Stomach (tissue), 9 donors: Measurements from ENCODE around the gene SEC61B. TPM values are rescaled to one million over a fixed set of nuclear protein-coding genes. Genes with fewer than 3 reads are reported as not detected.
"Not testable (repeated sequence)": the region's sequence is repeated elsewhere in the genome, so short reads cannot be mapped to it uniquely, and the experiment has no call there.

ENCODE experiments used
- DNase-seq, 2 donors: peaks; one replicate each; pipeline versions ENCODE4 v3.0.0 to v3.0.0-alpha.2; 2013 to 2019
- H3K27ac ChIP-seq, 5 donors: fragments of 200-600 bp in 4 of 5; sonication (generic) in 4 of 5; one replicate each; pipeline ENCODE4 v1.5.1; 2013 to 2019; ENCODE audit warnings: mild to moderate bottlenecking in 1 of 5, moderate library complexity in 1 of 5
- H3K27me3 ChIP-seq, 3 donors: fragments of 200-600 bp; sonication (generic); one replicate each; pipeline ENCODE4 v1.5.1; 2017 to 2019; ENCODE audit warnings: mixed run types in 1 of 3
- H3K36me3 ChIP-seq, 4 donors: fragments of 200-600 bp; sonication (generic); 1 replicate in 3 of 4; 2 replicates in 1 of 4; pipeline ENCODE4 v1.5.1; 2016 to 2019
- H3K4me1 ChIP-seq, 4 donors: fragments of 200-600 bp; sonication (generic); one replicate each; pipeline ENCODE4 v1.5.1; 2016 to 2019
- H3K4me3 ChIP-seq, 4 donors: fragments of 200-600 bp; sonication (generic) in 3 of 4; one replicate each; pipeline ENCODE4 v1.5.1; 2016 to 2019; ENCODE audit warnings: mild to moderate bottlenecking in 1 of 4
- H3K9me3 ChIP-seq, 4 donors: fragments of 200-600 bp; sonication (generic); one replicate each; pipeline ENCODE4 v1.5.1; 2016 to 2019
- CTCF ChIP-seq, 7 experiments: fragments of 450-650 bp in 4 of 7; fragments of 200-600 bp in 3 of 7; sonication (generic) in 3 of 7; IDR thresholded peaks; one replicate each; pipeline ENCODE4 v1.5.1; 2016 to 2019; ENCODE audit warnings: antibody characterized with exemption in 7 of 7, control low read depth in 2 of 7, mild to moderate bottlenecking in 1 of 7
- EP300 ChIP-seq: sonication (generic); formaldehyde crosslinking; IDR thresholded peaks from one replicate; pipeline ENCODE4 v1.6.1; 2017; ENCODE audit warnings: antibody characterized with exemption
- POLR2A ChIP-seq, 4 donors: fragments of 450-650 bp; IDR thresholded peaks; one replicate each; pipeline ENCODE4 v1.6.1; 2016; ENCODE audit warnings: antibody characterized with exemption in 4 of 4, control low read depth in 2 of 4, mild to moderate bottlenecking in 1 of 4, moderate library complexity in 1 of 4
- POLR2AphosphoS5 ChIP-seq, 3 donors: sonication (generic); formaldehyde crosslinking; IDR thresholded peaks; one replicate each; pipeline ENCODE4 v1.6.1; 2016; ENCODE audit warnings: antibody characterized with exemption in 3 of 3
- WGBS, 5 donors: extraction: QIAGEN DNeasy Blood & Tissue Kit in 3 of 5; methylation state at CpG; one replicate each; pipeline versions ENCODE4 v1.1.5 to v1.1.7; 2013 to 2018; 5-methylcytosine and 5-hydroxymethylcytosine counted together
- intact Hi-C: fragments of 100-400 bp; cut with DNase I; formaldehyde crosslinking; loops from one replicate; pipeline ENCODE4 v1.15.1; 2023; ENCODE audit warnings: low total_unique reads
- polyA plus RNA-seq, 3 donors: library from polyadenylated mRNA; stranded (reverse); fragments of 200-250 nt; gene quantifications; one replicate each; pipeline ENCODE4 v1.2.3, GENCODE V29; 2013
- total RNA-seq, 5 donors: library from RNA; depleted of rRNA; stranded (reverse); fragments of >200 nt; gene quantifications; one replicate each; pipeline versions ENCODE4 v1.1.0 to v1.2.3, GENCODE V29; 2014 to 2016
- donor health status: healthy with polysubstance abuse.
- donor health status: Bipolar disorder and iron deficiency.
- donor health status: healthy.

SEC61B gene
- total and polyA plus RNA-seq, 8 donors: 4.1 to 467 (median 161) TPM

- Histone ChIP-seq H3K4me3 (no peak overlapping the region), H3K4me1 (no peaks in the 10 kb centered on the region), H3K9me3 (no peaks in the 10 kb centered on the region), H3K27me3 (peaks cover 0 to 8% (median 0%) of the 10 kb centered on the region in 3 donors), H3K36me3 (no peaks in the 10 kb centered on the region), H3K27ac (no peak overlapping the region)
- TF ChIP-seq CTCF (IDR thresholded peaks at IDR 0.05): no peak
- TF ChIP-seq POLR2AphosphoS5 (IDR thresholded peaks at IDR 0.05): no peak
- no peak for TF ChIP-seq POLR2A (IDR thresholded peaks at IDR 0.05)
- TF ChIP-seq EP300: no peak
- intact Hi-C loops: no loop called here
- WGBS, 5 donors: 93 to 96% (median 96%) methylated on average over 3 of the region's 3 CpGs
- DNase-seq: no peak
Measured at GRCh38 chr9:99190597-99191283, 31.3 kb upstream of the SEC61B start.

- no peaks in the 10 kb centered on the region for H3K36me3 ChIP-seq
- 71 to 81% (median 79%) methylated on average over 5 of the region's 5 CpGs for WGBS, 5 donors
- H3K27ac ChIP-seq: no peak overlapping the region
- DNase-seq: no peak
- no peaks in the 10 kb centered on the region for H3K4me1 ChIP-seq
- peaks cover 0 to 8% (median 0%) of the 10 kb centered on the region in 3 donors for H3K27me3 ChIP-seq
- intact Hi-C loops: no loop called here
- H3K9me3 ChIP-seq: no peaks in the 10 kb centered on the region
- H3K4me3 ChIP-seq: no peak overlapping the region
- TF ChIP-seq POLR2AphosphoS5 (IDR thresholded peaks at IDR 0.05) (no peak), CTCF (IDR thresholded peaks at IDR 0.05) (no peak), POLR2A (IDR thresholded peaks at IDR 0.05) (no peak), EP300 (no peak)
Measured at GRCh38 chr9:99192786-99193465, 29.2 kb upstream of the SEC61B start.

- intact Hi-C loops: no loop called here
- H3K36me3 ChIP-seq: no peaks in the 10 kb centered on the region
- H3K4me3 ChIP-seq: no peak overlapping the region
- no peaks in the 10 kb centered on the region for H3K9me3 ChIP-seq
- peaks cover 0 to 7% (median 0%) of the 10 kb centered on the region in 3 donors for H3K27me3 ChIP-seq
- H3K27ac ChIP-seq: no peak overlapping the region
- no peaks in the 10 kb centered on the region for H3K4me1 ChIP-seq
- WGBS, 5 donors: 78 to 85% (median 80%) methylated on average over 2 of the region's 2 CpGs
- TF ChIP-seq EP300: no peak
- no peak for TF ChIP-seq POLR2AphosphoS5 (IDR thresholded peaks at IDR 0.05)
- TF ChIP-seq POLR2A (IDR thresholded peaks at IDR 0.05): no peak
- TF ChIP-seq CTCF (IDR thresholded peaks at IDR 0.05): no peak
- DNase-seq: no peak
Measured at GRCh38 chr9:99193466-99193821, 28.6 kb upstream of the SEC61B start.

- H3K4me1 ChIP-seq, H3K27ac ChIP-seq, H3K4me3 ChIP-seq, intact Hi-C loops, H3K27me3 ChIP-seq, H3K9me3 ChIP-seq, H3K36me3 ChIP-seq, DNase-seq: not testable (repeated sequence)
- 82 to 84% (median 83%) methylated on average over 5 of the region's 5 CpGs for WGBS, 5 donors
Measured at GRCh38 chr9:99196484-99196883, 25.6 kb upstream of the SEC61B start.

- H3K27ac ChIP-seq: no peak overlapping the region
- TF ChIP-seq POLR2A (IDR thresholded peaks at IDR 0.05): no peak
- TF ChIP-seq POLR2AphosphoS5 (IDR thresholded peaks at IDR 0.05): no peak
- no peak for TF ChIP-seq CTCF (IDR thresholded peaks at IDR 0.05)
- intact Hi-C loops: no loop called here
- 85 to 98% (median 95%) methylated on average over 3 of the region's 3 CpGs for WGBS, 5 donors
- no peaks in the 10 kb centered on the region for H3K27me3 ChIP-seq
- H3K36me3 ChIP-seq: no peaks in the 10 kb centered on the region
- no peaks in the 10 kb centered on the region for H3K4me1 ChIP-seq
- H3K9me3 ChIP-seq: no peaks in the 10 kb centered on the region
- H3K4me3 ChIP-seq: no peak overlapping the region
- no peak for DNase-seq
Measured at GRCh38 chr9:99197124-99197630, 24.9 kb upstream of the SEC61B start.
